CD4-positive, alpha-beta T cell (primary cell): ENCODE data around the gene KAT2B. TPM values are rescaled to one million over a fixed set of nuclear protein-coding genes. Genes with fewer than 3 reads are reported as not detected.

Experiments used
- ATAC-seq: fragments of 200-7000 bp; cut with Tn5 transposase; one replicate; pipeline ENCODE4 v1.10.0; 2022; ENCODE audit warnings: mild to moderate bottlenecking; ENCODE audit not compliant: poor library complexity
- CTCF ChIA-PET: fragments of 350-600 bp; sonication (Branson Sonifier 250); formaldehyde crosslinking; loops from one replicate; lab custom pipeline; 2021; ENCODE audit warnings: antibody characterized with exemption, inconsistent platforms; lab: Charles Lee
- POLR2A ChIA-PET: fragments of 350-600 bp; sonication (Branson Sonifier 250); formaldehyde crosslinking; loops from one replicate; lab custom pipeline; 2021; ENCODE audit warnings: antibody characterized with exemption, inconsistent platforms; lab: Charles Lee
- DNase-seq, 14 experiments: peaks; one replicate each; pipeline ENCODE4 v3.0.0-alpha.2; 2013 to 2020; ENCODE audit warnings: mixed read lengths in 2 of 14
- H3K27ac ChIP-seq, 2 donors: one replicate each; pipeline versions ENCODE4 v1.5.1 to v1.7.0; 2013; ENCODE audit warnings: low read length in 2 of 2, low read depth in 1 of 2, mild to moderate bottlenecking in 1 of 2
- H3K27me3 ChIP-seq, 2 experiments: 1 replicate in 1 of 2; 2 replicates in 1 of 2; pipeline versions ENCODE4 v1.6.1 to v1.7.0; 2013; ENCODE audit warnings: low read length in 2 of 2, control low read depth in 1 of 2, mild to moderate bottlenecking in 1 of 2, moderate library complexity in 1 of 2; ENCODE audit not compliant: insufficient read depth in 2 of 2, control insufficient read depth in 1 of 2
- H3K36me3 ChIP-seq: one replicate; pipeline ENCODE4 v1.6.1; 2013; ENCODE audit warnings: low read length, control low read depth; ENCODE audit not compliant: insufficient read depth
- H3K4me1 ChIP-seq: one replicate; pipeline ENCODE4 v1.6.1; 2013; ENCODE audit warnings: low read length, control low read depth; ENCODE audit not compliant: insufficient read depth
- H3K4me3 ChIP-seq: one replicate; pipeline ENCODE4 v1.5.1; 2013; ENCODE audit warnings: mild to moderate bottlenecking, low read length, moderate library complexity
- H3K9me3 ChIP-seq, 2 experiments: 1 replicate in 1 of 2; 2 replicates in 1 of 2; pipeline versions ENCODE4 v1.6.1 to v1.7.0; 2013; ENCODE audit warnings: low read length in 2 of 2, mild to moderate bottlenecking in 2 of 2, control low read depth in 1 of 2, moderate library complexity in 1 of 2; ENCODE audit not compliant: control insufficient read depth in 1 of 2, insufficient read depth in 1 of 2
- H3K27ac Mint-ChIP-seq: one replicate; pipeline ENCODE4 v1.8.0; 2020; ENCODE audit warnings: mixed read lengths
- H3K27me3 Mint-ChIP-seq: one replicate; pipeline ENCODE4 v1.8.0; 2021; ENCODE audit warnings: mixed read lengths
- H3K36me3 Mint-ChIP-seq: one replicate; pipeline ENCODE4 v1.8.0; 2021; ENCODE audit warnings: low read depth, mixed read lengths
- H3K4me1 Mint-ChIP-seq: one replicate; pipeline ENCODE4 v1.8.0; 2021; ENCODE audit warnings: low read depth, mixed read lengths
- H3K4me3 Mint-ChIP-seq: one replicate; pipeline ENCODE4 v1.8.0; 2020; ENCODE audit warnings: mild to moderate bottlenecking, mixed read lengths
- H3K9me3 Mint-ChIP-seq: one replicate; pipeline ENCODE4 v1.8.0; 2020; ENCODE audit warnings: mixed read lengths
- intact Hi-C, 2 experiments: fragments of 100-400 bp; cut with DNase I in 1 of 2; cut with micrococcal nuclease in 1 of 2; formaldehyde crosslinking; loops; one replicate each; pipeline versions ENCODE4 v1.15.1 to v1.9.0; 2023 to 2025; cut with DNase I, micrococcal nuclease
- total RNA-seq, 174 experiments: library from RNA in 2 of 174; stranded (reverse) in 2 of 174; gene quantifications; one replicate each; pipeline ENCODE4 v1.2.3 and lab custom pipeline; 2021 to 2026
- TF ChIP-seq, protein P1 (sequence below): fragments of 200-600 bp; IDR thresholded peaks from one replicate; pipeline ENCODE4 v1.8.0; 2022; ENCODE audit warnings: antibody characterized with exemption, mild to moderate bottlenecking

The KAT2B gene
- total RNA-seq, 2 experiments from 2014 or later: 50.9 to 54.4 TPM

DNA sequence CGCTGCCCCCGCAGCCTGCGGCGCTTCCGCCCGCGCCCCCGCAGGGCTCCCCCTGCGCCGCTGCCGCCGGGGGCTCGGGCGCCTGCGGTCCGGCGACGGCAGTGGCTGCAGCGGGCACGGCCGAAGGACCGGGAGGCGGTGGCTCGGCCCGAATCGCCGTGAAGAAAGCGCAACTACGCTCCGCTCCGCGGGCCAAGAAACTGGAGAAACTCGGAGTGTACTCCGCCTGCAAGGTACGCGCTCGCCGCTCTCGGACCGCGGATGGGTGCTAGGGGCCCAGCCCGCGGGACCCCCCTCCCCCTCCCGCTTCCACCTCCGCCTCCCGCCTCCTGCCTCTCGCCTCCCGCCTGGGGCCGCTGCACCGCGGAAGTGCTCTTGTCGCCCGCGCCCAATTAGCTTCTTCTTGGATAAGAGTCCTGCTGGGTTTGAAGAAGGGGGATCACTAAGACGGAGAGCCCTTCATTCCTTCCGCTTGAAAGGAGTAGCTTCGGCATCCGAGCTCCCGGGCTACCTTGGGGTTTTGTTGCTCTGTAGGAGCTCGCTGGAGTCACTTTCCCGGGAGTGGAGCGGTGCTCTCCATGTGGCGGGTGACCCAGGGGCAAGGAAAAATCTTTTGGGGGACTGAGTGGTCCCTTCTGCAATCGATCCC lies 426 bp downstream of the KAT2B start:
- peak; percentile 15 for ATAC-seq
- Mint-ChIP-seq H3K4me1 (peaks cover 65% of the 10 kb centered on the region), H3K36me3 (peaks cover 20% of the 10 kb centered on the region), H3K27me3 (no peaks in the 10 kb centered on the region), H3K4me3 (peak overlapping the region; percentile 99), H3K27ac (peak overlapping the region; percentile 99), H3K9me3 (no peaks in the 10 kb centered on the region)
- Histone ChIP-seq H3K27ac (peak overlapping the region; percentile 82 to 90), H3K4me1 (peaks cover 58% of the 10 kb centered on the region), H3K9me3 (no peaks in the 10 kb centered on the region), H3K4me3 (peak overlapping the region; percentile 94), H3K27me3 (no peaks in the 10 kb centered on the region), H3K36me3 (no peaks in the 10 kb centered on the region)
- peak; percentile 30 to 85 (median 57) for DNase-seq
- ChIA-PET POLR2A (interaction anchor here (0.6 to 5.7 kb wide), 10 partner anchors 13 to 146 kb away, joined by 3 to 48 read pairs (median 6); partner anchors contain the start of genes RAB5A and SGO1), CTCF (interaction anchor here (0.6 to 2.6 kb wide), 8 partner anchors 10 to 146 kb away, joined by 3 to 15 read pairs (median 4); partner anchors contain the start of gene SGO1)
- intact Hi-C loops: loop anchor here (2.0 to 10.0 kb wide), 7 partner anchors 14 to 146 kb away; partner anchors contain the start of genes RAB5A (in 1 of the 2) and SGO1 (in 1 of the 2)
- TF ChIP-seq, protein P1, sequence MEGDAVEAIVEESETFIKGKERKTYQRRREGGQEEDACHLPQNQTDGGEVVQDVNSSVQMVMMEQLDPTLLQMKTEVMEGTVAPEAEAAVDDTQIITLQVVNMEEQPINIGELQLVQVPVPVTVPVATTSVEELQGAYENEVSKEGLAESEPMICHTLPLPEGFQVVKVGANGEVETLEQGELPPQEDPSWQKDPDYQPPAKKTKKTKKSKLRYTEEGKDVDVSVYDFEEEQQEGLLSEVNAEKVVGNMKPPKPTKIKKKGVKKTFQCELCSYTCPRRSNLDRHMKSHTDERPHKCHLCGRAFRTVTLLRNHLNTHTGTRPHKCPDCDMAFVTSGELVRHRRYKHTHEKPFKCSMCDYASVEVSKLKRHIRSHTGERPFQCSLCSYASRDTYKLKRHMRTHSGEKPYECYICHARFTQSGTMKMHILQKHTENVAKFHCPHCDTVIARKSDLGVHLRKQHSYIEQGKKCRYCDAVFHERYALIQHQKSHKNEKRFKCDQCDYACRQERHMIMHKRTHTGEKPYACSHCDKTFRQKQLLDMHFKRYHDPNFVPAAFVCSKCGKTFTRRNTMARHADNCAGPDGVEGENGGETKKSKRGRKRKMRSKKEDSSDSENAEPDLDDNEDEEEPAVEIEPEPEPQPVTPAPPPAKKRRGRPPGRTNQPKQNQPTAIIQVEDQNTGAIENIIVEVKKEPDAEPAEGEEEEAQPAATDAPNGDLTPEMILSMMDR: no peak

DNA sequence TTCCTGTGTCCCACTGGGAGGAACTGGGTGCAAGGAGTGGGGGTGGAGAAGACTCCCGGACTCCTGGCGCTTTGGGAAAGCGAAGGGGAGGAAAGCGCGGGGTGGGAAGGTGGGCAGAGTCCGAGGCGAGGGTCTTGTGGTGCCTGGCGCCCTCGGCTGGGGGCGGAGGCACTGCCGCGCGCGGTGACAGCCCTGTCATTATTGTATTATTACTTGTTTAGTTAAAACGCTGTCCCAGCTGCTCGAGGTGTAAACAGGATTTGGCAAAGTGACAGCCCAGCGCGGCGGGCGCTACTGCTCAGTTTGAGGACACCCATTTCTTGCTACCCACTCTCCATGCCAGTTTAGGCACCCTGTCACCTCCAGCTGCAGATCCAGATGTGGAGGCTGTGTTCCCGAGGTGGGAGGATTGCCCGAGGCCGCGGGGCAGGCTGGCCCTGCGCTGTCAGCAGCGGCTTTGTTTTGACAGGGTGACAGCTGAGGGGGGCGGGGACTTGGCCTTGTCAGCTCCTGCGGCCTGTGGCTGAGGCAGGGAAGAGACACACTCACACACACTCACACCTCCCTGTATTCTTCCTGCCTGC lies 1.0 kb downstream of the KAT2B start:
- Histone ChIP-seq H3K27me3 (no peaks in the 10 kb centered on the region), H3K4me3 (peak overlapping the region; percentile 94), H3K36me3 (no peaks in the 10 kb centered on the region), H3K9me3 (no peaks in the 10 kb centered on the region), H3K4me1 (peaks cover 64% of the 10 kb centered on the region), H3K27ac (peak overlapping the region; percentile 82 to 90)
- peaks cover 20% of the 10 kb centered on the region for H3K36me3 Mint-ChIP-seq
- ATAC-seq: peak; percentile 35
- no peaks in the 10 kb centered on the region for H3K9me3 Mint-ChIP-seq
- CTCF ChIA-PET: interaction anchor here (0.6 to 2.6 kb wide), 8 partner anchors 9 to 64 kb away, joined by 3 to 15 read pairs (median 4); no protein-coding TSS in a partner anchor
- peaks cover 70% of the 10 kb centered on the region for H3K4me1 Mint-ChIP-seq
- H3K27ac Mint-ChIP-seq: peak overlapping the region; percentile 99
- TF ChIP-seq, protein P1: no peak
- H3K27me3 Mint-ChIP-seq: no peaks in the 10 kb centered on the region
- intact Hi-C loops: loop anchor here (2.0 to 10.0 kb wide), 7 partner anchors 14 to 146 kb away; partner anchors contain the start of genes RAB5A (in 1 of the 2) and SGO1 (in 1 of the 2)
- H3K4me3 Mint-ChIP-seq: peak overlapping the region; percentile 99
- peak; percentile 41 to 87 (median 67) for DNase-seq
- POLR2A ChIA-PET: interaction anchor here (0.6 to 5.7 kb wide), 13 partner anchors 13 to 145 kb away, joined by 3 to 48 read pairs (median 5); partner anchors contain the start of genes RAB5A and SGO1

DNA sequence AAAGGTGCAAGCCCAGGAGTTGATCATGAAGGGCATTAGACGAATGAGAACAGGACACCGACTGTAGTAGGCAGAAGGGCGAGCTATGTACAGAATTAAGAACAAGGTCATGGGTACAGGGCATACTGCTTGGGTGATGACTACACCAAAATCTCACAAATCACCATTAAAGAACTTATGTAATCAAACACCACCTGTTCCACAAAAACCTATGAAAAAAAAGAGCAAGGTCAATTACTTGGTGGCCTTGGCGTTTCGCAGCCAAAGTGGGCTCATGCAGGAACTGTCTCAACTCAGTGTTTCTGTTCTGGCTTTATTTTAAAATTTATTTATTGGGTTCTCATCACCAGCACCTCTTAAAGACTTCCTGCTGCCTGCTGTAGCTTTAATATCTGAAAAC lies 2.1 kb downstream of the KAT2B start:
- peak overlapping the region; percentile 99 for H3K4me3 Mint-ChIP-seq
- peak overlapping the region; percentile 94 for H3K4me3 ChIP-seq
- peaks cover 72% of the 10 kb centered on the region for H3K4me1 ChIP-seq
- no peaks in the 10 kb centered on the region for H3K27me3 Mint-ChIP-seq
- H3K27me3 ChIP-seq: no peaks in the 10 kb centered on the region
- no peaks in the 10 kb centered on the region for H3K9me3 Mint-ChIP-seq
- no peaks in the 10 kb centered on the region for H3K9me3 ChIP-seq
- H3K36me3 ChIP-seq: no peaks in the 10 kb centered on the region
- DNase-seq: no peak
- H3K27ac Mint-ChIP-seq: peak overlapping the region; percentile 99
- ChIA-PET CTCF (interaction anchor here (0.7 to 1.7 kb wide), 4 partner anchors 12 to 33 kb away, joined by 3 to 7 read pairs (median 4); no protein-coding TSS in a partner anchor), POLR2A (interaction anchor here (0.8 to 5.7 kb wide), 6 partner anchors 12 to 144 kb away, joined by 3 to 48 read pairs (median 22); partner anchors contain the start of genes RAB5A and SGO1)
- intact Hi-C loops: loop anchor here (2.0 to 10.0 kb wide), 5 partner anchors 35 to 144 kb away; partner anchors contain the start of gene SGO1 (in 1 of the 2)
- no peak for ATAC-seq
- H3K27ac ChIP-seq: peak overlapping the region; percentile 82 to 90
- H3K4me1 Mint-ChIP-seq: peaks cover 73% of the 10 kb centered on the region
- TF ChIP-seq, protein P1: no peak
- peaks cover 20% of the 10 kb centered on the region for H3K36me3 Mint-ChIP-seq
